RPMI8226 (cell line): ENCODE data around the gene KLK2.

ENCODE experiments used
- DNase-seq: peaks from one replicate; pipeline ENCODE4 v3.0.0-alpha.2; 2015

KLK2 gene

DNA sequence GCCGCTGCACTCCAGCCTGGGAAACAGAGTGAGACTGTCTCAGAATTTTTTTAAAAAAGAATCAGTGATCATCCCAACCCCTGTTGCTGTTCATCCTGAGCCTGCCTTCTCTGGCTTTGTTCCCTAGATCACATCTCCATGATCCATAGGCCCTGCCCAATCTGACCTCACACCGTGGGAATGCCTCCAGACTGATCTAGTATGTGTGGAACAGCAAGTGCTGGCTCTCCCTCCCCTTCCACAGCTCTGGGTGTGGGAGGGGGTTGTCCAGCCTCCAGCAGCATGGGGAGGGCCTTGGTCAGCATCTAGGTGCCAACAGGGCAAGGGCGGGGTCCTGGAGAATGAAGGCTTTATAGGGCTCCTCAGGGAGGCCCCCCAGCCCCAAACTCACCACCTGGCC, at the start of gene KLK2:
Gene KLK2, plus strand, starts transcription at position 384 of the 400 bp plus-strand sequence. CDS start 35 bp downstream, outside the sequence.
- no peak for DNase-seq

DNA sequence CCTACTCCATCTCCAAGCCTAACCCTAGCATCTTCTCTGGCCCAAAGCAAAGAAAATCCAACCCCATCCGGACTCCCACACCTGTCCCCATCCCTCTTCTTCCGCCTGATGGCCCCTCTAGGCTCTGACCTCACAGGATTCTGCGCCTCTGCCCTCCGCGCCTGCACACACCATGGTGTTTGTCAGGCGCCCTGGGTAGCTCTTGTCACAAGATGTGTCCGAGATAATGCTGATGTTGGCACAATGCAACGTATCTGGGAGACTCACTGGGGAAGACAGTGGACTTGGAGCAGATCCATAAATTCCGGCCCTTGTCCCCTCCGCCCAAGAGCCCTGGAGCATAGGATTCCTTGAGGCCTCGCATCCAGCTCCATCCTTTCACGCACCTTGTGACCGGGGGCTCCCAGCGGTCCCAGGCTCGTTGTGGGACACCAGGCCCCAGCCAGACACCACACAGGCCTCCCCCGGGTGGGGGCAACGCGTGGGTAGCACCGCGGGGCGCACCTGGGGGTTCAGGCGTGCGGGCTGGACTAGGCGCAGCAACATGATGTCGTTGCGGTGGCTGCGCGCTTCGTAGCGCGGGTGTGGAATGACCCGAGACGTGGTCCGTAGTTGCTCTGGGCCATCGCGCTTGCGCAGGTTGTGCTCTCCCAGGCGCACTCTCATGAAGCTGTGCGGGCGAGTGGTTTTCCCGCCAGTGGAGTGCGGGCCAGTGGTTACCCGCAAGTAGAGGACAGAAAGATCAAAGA, 46.6 kb upstream of the KLK2 start:
- DNase-seq: no peak

DNA sequence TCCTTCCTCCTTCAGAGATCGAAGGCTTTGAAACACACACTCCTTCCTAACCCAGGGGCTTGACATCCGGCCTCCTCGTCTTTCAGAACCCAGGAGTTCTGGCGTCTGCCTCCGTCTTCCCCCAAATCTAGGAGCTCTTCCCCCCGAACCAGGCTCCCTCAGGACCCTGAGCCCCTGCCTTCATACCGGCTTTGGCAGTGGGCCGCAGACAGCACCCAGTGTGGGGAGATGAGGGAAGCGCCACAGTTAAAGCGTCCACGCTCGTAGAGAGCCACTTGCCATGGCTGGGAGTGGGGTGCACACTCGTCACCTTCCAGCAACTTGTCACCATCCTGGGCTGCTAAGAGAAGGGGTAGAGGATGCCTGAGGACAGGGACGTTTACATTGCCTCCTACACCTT, 45.8 kb upstream of the KLK2 start:
- DNase-seq: no peak

DNA sequence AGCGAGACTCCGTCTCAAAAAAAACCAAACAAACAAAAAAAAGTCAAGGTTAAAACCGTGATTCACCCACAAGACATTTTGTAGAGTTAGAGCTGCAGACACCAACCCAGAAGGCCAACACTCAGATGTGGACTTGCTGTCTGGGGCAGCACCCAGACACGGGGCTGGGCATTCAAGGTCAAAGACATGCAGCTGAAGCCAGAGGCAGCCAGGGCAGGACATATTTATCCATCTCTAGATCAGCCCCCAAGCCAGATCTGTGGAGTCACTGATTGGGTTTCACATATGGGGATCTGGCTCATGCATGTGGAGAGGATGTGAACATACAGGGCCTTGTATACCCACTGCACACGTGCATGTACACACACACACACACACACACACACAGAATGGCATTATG, 43.4 kb upstream of the KLK2 start:
- DNase-seq: no peak

DNA sequence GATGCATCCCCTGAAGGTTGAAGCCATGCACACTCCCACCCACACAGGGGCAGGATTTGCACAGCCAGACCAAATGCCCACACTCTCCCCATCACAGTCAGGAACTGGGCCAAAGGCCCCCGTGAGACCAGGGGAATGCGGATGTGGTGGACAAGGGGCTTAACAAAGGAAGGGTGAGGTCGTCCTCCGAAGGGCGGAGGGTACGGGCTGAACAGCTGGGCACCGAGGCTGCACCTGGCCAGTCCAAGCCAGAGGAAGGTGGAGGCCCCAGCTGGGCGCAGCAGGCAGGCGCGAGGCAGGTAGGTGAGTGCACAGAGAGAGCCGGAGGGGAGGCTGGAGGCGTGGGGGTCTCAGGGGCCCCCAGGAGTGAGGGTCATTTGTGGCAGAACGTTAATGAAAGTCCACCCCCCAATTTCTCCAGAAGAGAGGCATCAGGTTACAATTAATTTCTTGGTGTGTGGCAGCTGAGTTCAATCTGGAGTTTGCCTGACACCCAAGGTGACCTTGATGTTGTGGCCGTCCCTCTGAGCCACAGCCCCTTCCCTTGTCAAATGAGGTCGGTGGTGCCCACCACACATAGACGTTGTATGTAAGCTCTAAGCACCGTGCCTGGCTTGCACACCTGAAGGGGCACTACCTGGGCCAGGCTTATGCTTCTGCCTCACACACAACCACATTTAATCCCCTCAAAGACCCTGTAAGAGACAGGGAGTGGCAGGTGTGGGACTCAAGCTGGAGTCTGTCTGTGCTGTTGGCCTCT, 42.8 kb upstream of the KLK2 start:
- peak; percentile 33 for DNase-seq

DNA sequence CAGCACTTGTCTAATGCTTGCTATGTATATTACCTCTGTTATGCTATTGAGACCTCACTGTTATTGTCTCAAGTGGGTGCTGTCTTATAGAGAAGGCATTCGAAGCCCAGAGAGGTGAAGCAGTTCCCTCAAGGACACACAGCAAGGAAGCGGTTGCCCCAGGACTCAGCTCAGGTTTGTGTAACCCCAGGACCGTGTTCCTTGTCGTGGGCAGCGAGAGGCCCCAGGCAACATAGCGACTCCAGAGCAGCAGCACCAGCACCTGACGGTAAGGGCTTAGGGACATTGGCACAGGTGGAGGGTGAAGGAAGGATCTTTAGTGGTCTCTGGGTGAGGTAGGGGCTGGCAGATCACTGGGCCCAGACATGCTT, 42.2 kb upstream of the KLK2 start:
- no peak for DNase-seq

DNA sequence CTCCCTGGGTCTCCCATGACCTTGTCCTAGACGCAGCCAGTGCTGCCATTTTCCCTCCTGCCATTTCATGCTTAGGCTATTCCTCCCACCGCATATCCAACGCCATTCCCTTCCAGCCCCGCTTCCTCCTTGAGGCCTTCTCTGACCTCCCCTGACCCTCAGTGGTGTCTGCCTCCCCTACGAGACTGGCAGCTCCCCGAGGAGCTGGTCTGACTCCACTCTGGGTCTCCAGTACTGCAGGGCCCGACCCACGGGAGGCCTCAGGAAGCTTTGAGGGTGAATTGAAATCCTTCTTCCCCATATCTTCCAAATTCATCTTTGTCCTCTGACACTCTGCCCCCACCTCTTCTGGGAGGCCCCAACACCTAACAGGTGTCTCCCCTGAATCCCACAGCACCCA, 40.6 kb upstream of the KLK2 start:
- no peak for DNase-seq

DNA sequence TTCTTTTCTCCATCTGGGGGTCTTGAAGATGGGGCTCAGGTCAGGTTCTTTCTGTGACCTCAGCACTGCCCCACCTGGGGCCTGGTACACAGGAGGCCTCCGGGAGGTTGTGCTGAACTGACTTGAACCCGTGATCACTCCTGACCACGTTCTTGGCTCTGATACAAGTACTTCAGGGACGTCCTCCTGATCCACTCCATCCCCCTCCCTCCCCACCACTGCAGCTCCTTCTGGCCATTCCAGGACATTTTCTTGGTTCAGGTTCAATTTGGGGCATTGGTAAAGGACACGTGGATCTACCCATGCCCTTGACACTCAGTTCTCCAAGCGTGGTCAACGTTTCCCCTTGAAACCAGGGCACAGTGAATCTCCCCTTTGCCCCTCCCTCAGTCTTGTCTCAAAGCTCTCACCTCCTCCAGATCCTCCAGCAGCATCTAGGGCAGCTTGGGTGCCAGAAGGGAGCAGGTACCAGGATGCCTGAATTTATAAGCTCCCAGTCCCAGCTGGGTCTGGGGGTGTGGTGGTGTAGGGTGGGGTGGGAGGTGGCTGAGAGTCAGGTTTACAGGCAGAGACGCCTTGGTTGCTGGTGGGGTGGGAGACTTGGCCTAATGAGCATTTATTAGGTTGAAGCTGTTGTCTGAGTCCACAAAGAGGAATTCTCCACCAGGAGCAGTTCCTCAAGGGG, 40.0 kb upstream of the KLK2 start, which contains the start of gene KLK15:
Gene KLK15, minus strand, starts transcription at position 458 of the 685 bp plus-strand sequence. CDS start 2,082 bp downstream, outside the sequence.
- DNase-seq: peak; percentile 59

DNA sequence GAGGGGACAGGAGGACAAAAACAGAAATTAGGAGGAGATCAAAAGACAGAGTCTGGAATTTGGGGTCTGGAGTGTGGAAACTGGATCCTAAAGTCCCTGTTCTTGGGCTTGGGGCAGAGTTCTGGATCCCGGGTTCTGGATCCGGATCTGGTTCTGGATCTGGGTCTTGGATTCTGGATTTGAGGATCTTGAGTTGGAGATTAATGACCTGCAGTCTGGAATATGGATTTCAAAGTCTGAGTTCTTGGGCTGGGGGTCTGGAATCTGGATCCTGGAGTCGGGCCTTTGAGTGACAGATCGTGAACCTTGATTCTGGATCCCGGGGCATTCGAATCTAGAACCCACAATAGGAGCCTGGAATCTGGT, 39.5 kb upstream of the KLK2 start:
- no peak for DNase-seq

DNA sequence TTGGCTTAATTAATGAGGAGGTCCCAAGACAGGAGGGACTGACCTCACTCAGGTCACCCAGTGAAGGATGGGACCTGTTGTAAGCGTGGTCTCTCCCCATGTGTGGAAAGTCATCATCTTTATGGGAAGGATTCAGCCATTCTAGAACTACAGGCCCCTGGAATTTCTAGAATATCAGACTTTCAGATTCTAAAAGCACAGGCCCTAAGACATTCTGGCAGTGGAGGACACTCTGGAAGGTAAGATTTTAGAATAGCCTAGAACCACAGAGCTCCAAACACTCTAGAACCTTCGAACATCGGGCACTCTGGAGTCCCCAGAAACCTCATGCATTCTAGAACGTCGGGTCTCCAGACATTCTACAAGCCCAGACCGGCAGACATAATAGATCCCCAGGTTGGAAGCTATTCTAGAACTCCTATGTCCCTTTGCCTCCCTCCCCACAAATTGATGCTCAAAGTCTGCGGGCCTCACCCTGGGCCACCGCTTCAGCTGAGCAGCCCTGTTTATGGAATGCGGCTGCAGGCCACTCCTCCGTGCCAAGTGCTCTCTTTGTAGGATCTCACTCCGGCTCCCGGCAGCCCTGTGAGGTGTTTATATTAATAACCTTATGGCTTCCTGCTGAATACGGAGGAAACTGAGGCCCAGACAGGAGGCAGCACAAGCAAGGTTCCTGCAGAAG, 38.0 kb upstream of the KLK2 start:
- DNase-seq: no peak

DNA sequence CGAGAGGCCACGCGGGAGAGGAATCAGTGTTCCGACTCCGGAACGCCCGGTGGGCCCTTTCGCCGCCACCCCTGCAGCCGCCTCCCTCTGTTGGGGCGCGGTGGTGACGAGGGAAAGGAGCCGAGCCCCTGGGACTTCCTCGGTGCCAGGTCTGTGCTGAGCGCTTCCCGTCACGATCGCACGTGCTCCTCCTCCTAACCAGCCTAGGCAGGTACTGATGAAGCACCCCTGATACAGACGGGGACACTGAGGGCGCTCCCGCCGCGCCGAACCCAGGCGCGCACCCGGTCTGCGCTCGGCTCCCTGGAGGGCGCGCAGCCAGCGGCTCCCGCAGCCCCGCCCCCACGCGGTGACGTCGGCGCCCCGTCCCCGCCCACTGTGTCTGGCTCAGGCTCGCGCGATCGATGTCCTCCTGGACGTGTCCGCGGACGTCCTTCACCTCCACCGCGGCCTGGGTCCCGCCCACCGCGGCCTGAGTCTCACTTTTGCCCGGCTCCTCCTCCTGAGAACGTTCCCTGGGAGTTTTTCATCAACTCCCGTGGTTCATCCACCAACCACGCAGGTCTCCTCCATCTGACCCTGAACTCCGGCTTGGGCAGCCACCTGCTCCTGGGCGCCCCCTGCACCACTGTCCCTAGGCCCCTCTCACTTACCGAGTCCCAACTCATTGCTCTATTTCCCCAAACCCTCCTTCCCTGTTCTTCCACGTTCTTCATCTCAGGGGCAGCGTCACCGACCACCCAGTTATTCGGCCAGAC, 37.3 kb upstream of the KLK2 start:
- DNase-seq: peak; percentile 87

DNA sequence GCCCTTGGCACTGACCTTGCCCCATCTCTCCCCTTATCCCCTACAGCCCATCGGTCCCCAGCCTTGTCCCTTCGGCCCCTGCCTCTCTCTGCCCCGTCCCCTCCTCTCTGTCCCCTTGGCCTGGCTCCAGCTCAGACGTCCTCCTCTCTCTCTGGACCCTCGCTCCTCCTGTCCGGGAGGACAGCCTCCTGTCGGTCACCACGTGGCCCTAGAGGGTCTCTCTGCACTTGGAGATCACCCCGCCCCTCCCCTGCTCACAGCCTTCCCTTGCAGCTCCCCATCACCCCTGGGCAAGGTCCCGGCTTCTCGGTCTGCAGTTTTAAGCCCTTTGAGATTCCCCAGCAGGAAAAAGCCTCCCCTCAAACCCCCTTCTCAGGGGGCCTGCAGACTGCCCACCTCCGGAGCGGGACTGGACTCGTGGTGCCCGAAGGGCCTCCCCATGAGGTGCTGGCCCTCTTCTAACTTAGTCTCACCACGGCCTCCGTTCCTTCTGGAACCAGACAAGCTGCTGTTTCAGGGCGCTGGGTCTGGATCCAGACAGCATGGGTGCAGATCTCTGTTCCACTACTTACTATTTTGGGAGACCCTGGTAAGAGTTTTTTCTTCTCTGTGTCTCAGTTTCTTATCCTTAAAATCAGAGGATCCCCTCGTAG, 36.6 kb upstream of the KLK2 start:
- DNase-seq: no peak

DNA sequence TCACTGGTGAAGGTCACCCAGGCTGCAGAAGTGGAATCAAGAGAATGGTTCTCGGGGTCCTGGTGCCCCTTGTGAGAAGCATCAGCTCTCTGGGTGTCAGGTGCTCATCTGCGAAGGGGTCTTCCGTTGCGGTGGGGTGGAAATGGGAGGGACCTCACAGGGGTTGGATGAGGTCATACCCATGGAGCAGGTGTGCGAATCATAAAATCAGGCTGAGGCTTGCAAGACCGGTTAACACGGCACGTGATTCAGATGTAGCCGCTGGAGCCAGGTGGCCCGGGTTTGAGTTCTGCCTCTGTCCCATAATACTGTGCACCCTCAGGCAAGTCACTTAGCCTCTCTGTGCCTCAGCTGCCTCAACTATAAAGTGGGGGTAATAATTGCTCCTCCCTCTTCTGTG, 35.9 kb upstream of the KLK2 start:
- DNase-seq: peak; percentile 33

DNA sequence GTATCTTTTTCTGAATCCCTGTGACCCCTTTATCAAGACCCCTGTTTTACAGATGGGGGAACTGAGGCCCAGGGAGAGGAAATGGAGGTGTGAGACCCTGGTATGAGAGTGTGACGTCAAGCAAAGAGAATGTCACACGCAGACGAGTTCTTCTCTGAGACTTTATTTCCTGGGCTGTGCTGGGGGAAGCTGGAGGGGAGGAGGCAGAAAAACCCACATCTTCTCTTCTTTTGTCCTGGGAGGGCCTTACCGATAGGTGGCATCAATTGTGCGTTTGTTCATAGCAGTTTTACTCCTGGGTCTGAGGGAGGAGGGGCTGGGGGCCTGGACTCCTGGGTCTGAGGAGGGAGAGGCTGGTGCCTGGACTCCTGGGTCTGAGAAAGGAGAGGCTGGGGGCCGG, 35.0 kb upstream of the KLK2 start:
- peak; percentile 74 for DNase-seq

DNA sequence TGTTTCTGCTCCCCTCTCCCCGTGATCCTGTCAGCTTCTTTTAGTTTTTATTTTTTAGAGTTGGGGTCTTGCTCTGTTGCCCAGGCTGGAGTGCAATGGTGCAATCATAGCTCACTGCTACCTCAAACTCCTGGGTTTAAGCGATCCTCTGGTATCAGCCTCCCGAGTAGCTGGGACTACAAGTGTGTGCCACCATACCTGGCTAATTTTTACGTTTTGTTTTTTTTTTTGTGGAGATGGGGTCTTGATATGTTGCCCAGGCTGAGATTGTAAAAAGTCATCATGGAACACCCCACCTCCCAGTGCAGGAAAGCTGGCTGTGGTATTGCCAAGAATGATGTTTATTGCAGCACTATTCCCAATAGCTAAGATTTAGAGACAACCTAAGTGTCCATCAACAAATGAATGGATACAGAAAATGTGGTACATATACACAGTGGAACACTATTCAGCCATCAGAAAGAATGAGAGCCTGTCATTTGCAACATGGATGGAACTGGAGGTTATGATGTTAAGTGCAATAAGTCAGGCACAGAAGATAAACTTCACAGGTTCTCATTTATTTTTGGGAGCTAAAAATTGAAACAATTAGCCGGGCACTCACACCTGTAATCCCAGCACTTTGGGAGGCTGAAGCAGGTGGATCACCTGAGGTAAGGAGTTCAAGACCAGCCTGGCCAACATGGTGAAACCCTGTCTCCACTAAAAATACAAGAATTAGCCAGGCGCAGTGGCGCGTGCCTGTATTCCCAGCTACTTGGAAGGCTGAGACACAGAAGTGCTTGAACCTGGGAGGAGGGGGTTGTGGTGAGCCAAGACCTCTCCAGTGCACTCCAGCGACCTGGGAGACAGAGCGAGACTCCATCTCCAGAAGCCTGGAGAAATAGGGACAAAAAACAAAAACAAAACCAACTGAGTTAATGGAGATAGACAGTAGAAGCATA, 33.3 kb upstream of the KLK2 start:
- DNase-seq: no peak

DNA sequence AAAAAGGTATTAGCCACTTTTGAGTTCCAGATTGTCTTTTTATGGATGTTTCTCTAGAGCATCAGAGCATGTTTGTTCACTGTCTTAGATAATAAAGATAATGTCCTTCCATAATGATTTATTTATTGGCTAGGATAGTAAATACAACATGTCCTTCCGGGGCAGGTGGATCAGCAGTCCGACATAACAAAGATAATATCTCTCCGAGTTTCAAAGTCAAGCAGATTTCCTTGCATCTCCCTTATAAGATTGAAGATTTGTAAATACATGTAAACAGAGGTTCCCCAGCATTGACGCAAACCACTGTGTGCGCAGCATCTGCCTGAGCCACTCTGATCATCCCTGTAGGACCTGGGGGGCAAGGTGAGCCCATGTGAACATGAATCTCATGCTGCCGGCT, 31.1 kb upstream of the KLK2 start:
- no peak for DNase-seq

DNA sequence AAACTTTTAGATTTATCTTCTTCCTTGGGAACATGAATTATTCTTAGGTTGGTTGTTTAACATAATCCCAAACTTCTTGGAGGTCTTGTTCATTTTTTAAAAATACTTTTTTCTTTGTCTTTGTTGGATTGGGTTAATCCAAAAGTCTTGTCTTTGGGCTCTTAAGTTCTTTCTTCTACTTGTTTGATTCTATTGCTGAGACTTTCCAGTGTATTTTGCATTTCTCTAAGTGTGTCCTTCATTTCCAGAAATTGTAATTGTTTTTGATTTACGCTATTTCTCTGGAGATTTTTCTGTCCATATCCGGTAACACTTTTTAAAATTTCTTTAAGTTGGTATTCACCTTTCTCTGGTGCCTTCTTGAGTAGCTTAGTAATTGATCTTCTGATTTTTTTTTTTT, 30.0 kb upstream of the KLK2 start:
- no peak for DNase-seq

DNA sequence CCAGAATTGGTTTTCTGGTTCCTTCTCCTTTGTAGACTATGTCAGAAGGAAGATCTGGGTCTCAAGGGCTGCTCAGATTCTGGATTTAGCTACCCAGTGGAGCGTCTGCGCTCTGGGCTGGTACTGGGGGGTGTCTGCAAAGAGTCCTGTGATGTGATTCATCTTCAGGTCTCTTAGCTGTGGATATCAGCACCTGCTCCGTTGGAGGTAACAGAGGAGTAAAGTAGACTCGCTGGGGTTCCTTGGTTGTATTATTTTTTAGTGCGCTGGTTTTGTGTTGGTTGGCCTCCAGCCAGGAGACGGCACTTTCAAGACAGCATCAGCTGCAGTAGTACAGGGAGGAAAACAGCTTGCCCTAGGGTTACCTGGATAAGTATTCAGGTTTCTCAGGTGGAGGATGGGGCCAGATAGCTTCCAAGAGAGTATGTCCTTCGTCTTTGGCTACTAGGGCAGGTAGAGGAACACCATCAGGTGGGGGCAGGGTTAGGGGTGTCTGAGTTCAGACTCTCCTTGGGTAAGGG, 29.5 kb upstream of the KLK2 start:
- peak; percentile 88 for DNase-seq

DNA sequence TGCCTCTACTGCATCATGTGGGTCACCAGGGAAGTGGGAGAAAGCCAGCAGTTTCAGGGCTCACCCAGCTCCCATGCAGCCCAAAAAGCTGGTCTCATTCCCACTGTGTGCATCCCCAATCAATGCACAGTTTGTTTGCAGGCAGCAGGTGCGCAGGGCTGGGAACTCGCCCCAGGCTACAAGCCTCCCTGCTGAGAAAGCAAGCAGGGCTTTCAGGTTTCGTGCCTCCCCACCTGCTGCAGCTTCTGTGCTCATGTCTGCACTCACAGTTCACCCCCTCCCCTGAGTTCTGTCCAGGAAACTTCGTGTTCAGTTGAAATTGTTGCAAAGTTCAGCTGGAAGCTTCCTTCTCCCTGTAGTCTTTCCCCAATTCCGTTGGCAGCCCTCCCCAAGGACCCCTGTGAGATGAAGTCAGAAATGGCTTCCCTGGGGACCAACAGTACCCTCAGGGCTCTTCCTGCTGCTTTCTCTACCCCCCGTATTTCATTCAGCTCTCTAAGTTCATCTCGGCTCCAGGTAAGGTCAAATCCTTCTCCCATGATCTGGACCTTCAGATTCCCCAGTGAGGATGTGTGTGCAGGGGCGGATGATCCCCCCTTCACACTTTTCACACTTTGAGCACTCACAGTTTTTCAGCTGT, 28.8 kb upstream of the KLK2 start:
- DNase-seq: peak; percentile 90

DNA sequence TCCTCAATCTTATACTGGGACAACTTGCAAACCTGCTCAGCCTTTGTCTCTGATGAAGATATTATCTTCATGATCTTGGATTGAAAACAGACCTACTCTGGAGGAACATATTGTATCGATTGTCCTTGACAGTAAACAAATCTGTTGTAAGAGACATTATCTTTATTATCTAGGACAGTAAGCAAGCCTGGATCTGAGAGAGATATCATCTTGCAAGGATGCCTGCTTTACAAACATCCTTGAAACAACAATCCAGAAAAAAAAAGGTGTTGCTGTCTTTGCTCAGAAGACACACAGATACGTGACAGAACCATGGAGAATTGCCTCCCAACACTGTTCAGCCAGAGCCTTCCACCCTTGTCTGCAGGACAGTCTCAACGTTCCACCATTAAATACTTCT, 22.5 kb upstream of the KLK2 start:
- no peak for DNase-seq
